Activated CD8-positive, alpha-beta T cell treated with anti-CD3 and anti-CD28 coated beads, Interleukin-2, amount 10 ng/mL, durations not matched to agents 7 days and 5 days (primary cell): ENCODE measurements around the gene ZFP57. TPM values are rescaled to one million over a fixed set of nuclear protein-coding genes. Genes with fewer than 3 reads are reported as not detected.

ENCODE experiments used
- ATAC-seq: fragments of 150-1000 bp; cut with Tn5 transposase; one replicate; pipeline ENCODE4 v1.10.0; 2021; ENCODE audit warnings: moderate library complexity
- CTCF ChIA-PET: fragments of 350-600 bp; sonication (Branson Sonifier 250); formaldehyde crosslinking; loops from one replicate; lab custom pipeline; 2021; ENCODE audit warnings: antibody characterized with exemption; lab: Charles Lee
- POLR2A ChIA-PET: fragments of 350-600 bp; sonication (Branson Sonifier 250); formaldehyde crosslinking; loops from one replicate; lab custom pipeline; 2021; ENCODE audit warnings: antibody characterized with exemption; lab: Charles Lee
- DNase-seq: peaks from one replicate; pipeline ENCODE4 v3.0.0-alpha.2; 2020
- H3K27ac Mint-ChIP-seq: one replicate; pipeline ENCODE4 v1.8.0; 2021; ENCODE audit warnings: mild to moderate bottlenecking, mixed read lengths
- H3K27me3 Mint-ChIP-seq: one replicate; pipeline ENCODE4 v1.8.0; 2021; ENCODE audit warnings: low read depth, mixed read lengths
- H3K36me3 Mint-ChIP-seq: one replicate; pipeline ENCODE4 v1.8.0; 2021; ENCODE audit warnings: low read depth, mixed read lengths
- H3K4me1 Mint-ChIP-seq: one replicate; pipeline ENCODE4 v1.8.0; 2021; ENCODE audit warnings: low read depth, mixed read lengths
- H3K4me3 Mint-ChIP-seq: one replicate; pipeline ENCODE4 v1.8.0; 2021; ENCODE audit warnings: mild to moderate bottlenecking, mixed read lengths
- H3K9me3 Mint-ChIP-seq: one replicate; pipeline ENCODE4 v1.8.0; 2022; ENCODE audit warnings: mixed read lengths; ENCODE audit not compliant: insufficient read depth
- total RNA-seq, 2 experiments: library from RNA; stranded (reverse); gene quantifications; one replicate each; pipeline ENCODE4 v1.2.3, GENCODE V29; 2021

Gene ZFP57
- total RNA-seq, 2 experiments from 2014 or later, result not detected

- H3K4me3 Mint-ChIP-seq, result peak overlapping the region; percentile 81
- ATAC-seq, result peak; percentile 66
- peak overlapping the region; percentile 77 for H3K27ac Mint-ChIP-seq
- ChIA-PET POLR2A (no interaction called here), CTCF (interaction anchor here (0.6 kb wide), 1 partner anchor 16 kb away, joined by 3 read pairs; no protein-coding TSS in a partner anchor)
- peaks cover 60% of the 10 kb centered on the region for H3K4me1 Mint-ChIP-seq
- H3K36me3 Mint-ChIP-seq, result peaks cover 52% of the 10 kb centered on the region
- DNase-seq, result peak; percentile 72
- H3K9me3 Mint-ChIP-seq, result no peaks in the 10 kb centered on the region
- no peaks in the 10 kb centered on the region for H3K27me3 Mint-ChIP-seq
Observed at GRCh38 chr6:29723666-29724588, 43.0 kb upstream of the ZFP57 start.

- H3K4me3 Mint-ChIP-seq, result peak within 1 kb of the TSS; percentile 81
- DNase-seq, result peak; percentile 81
- ChIA-PET POLR2A (no interaction called here), CTCF (interaction anchor here (0.6 to 1.8 kb wide), 2 partner anchors 15 to 17 kb away, joined by 3 to 9 read pairs; no protein-coding TSS in a partner anchor)
- no peaks in the 10 kb centered on the region for H3K9me3 Mint-ChIP-seq
- ATAC-seq, result peak; percentile 85
- no peaks in the 10 kb centered on the region for H3K27me3 Mint-ChIP-seq
- H3K36me3 Mint-ChIP-seq, result peaks cover 46% of the 10 kb centered on the region
- H3K27ac Mint-ChIP-seq, result peak within 1 kb of the TSS; percentile 84
- peaks cover 58% of the 10 kb centered on the region for H3K4me1 Mint-ChIP-seq
Observed at GRCh38 chr6:29723262-29723665, 42.3 kb upstream of the ZFP57 start, which contains the start of gene HLA-F. TSS of gene HLA-F (plus strand) at chr6:29723434. CDS start at chr6:29723464, 30 bp downstream.

GRCh38 chr6:29720863-29721262 lies 39.9 kb upstream of the ZFP57 start:
- CTCF ChIA-PET, result interaction anchor here (1.2 to 2.8 kb wide), 2 partner anchors 12 to 100 kb away, joined by 3 to 16 read pairs; no protein-coding TSS in a partner anchor
- H3K9me3 Mint-ChIP-seq, result no peaks in the 10 kb centered on the region
- DNase-seq (no peak), ATAC-seq (no peak)
- no peak overlapping the region for H3K4me3 Mint-ChIP-seq
- H3K27ac Mint-ChIP-seq, result no peak overlapping the region
- peaks cover 36% of the 10 kb centered on the region for H3K4me1 Mint-ChIP-seq
- peaks cover 22% of the 10 kb centered on the region for H3K36me3 Mint-ChIP-seq
- POLR2A ChIA-PET, result interaction anchor here (0.6 kb wide), 1 partner anchor 42 kb away, joined by 4 read pairs; no protein-coding TSS in a partner anchor
- no peaks in the 10 kb centered on the region for H3K27me3 Mint-ChIP-seq

- CTCF ChIA-PET, result interaction anchor here (1.2 to 4.8 kb wide), 4 partner anchors 28 to 124 kb away, joined by 4 to 27 read pairs (median 12); no protein-coding TSS in a partner anchor
- Mint-ChIP-seq H3K27ac (peak overlapping the region; percentile 73), H3K4me1 (peaks cover 78% of the 10 kb centered on the region), H3K9me3 (no peaks in the 10 kb centered on the region), H3K4me3 (no peak overlapping the region), H3K36me3 (peaks cover 2% of the 10 kb centered on the region), H3K27me3 (no peaks in the 10 kb centered on the region)
- POLR2A ChIA-PET, result interaction anchor here (0.6 to 0.7 kb wide), 2 partner anchors 12 to 50 kb away, joined by 3 read pairs; no protein-coding TSS in a partner anchor
- no peak for ATAC-seq
- no peak for DNase-seq
Observed at GRCh38 chr6:29710281-29710941, 29.5 kb upstream of the ZFP57 start.

- Mint-ChIP-seq H3K36me3 (peaks cover 2% of the 10 kb centered on the region), H3K4me1 (peaks cover 76% of the 10 kb centered on the region), H3K4me3 (peak overlapping the region; percentile 75), H3K27ac (peak overlapping the region; percentile 90), H3K9me3 (no peaks in the 10 kb centered on the region), H3K27me3 (no peaks in the 10 kb centered on the region)
- no peak for DNase-seq
- ChIA-PET CTCF (interaction anchor here (0.7 to 4.8 kb wide), 17 partner anchors 10 to 254 kb away, joined by 3 to 27 read pairs (median 7); no protein-coding TSS in a partner anchor), POLR2A (interaction anchor here (0.8 to 1.8 kb wide), 3 partner anchors 19 to 59 kb away, joined by 3 to 5 read pairs (median 4); no protein-coding TSS in a partner anchor)
- ATAC-seq, result peak; percentile 25
Observed at GRCh38 chr6:29709188-29709587, 28.2 kb upstream of the ZFP57 start.

- peak; percentile 91 for ATAC-seq
- POLR2A ChIA-PET, result interaction anchor here (1.0 to 1.8 kb wide), 3 partner anchors 19 to 58 kb away, joined by 3 to 5 read pairs (median 4); no protein-coding TSS in a partner anchor
- H3K27me3 Mint-ChIP-seq, result peaks cover 6% of the 10 kb centered on the region
- H3K4me1 Mint-ChIP-seq, result peaks cover 76% of the 10 kb centered on the region
- H3K27ac Mint-ChIP-seq, result peak overlapping the region; percentile 90
- no peaks in the 10 kb centered on the region for H3K9me3 Mint-ChIP-seq
- H3K4me3 Mint-ChIP-seq, result peak overlapping the region; percentile 75
- DNase-seq, result peak; percentile 94
- H3K36me3 Mint-ChIP-seq, result peaks cover 2% of the 10 kb centered on the region
- CTCF ChIA-PET, result interaction anchor here (0.7 to 4.8 kb wide), 19 partner anchors 10 to 254 kb away, joined by 3 to 27 read pairs (median 5); no protein-coding TSS in a partner anchor
Observed at GRCh38 chr6:29708432-29709179, 27.7 kb upstream of the ZFP57 start.

GRCh38 chr6:29705389-29706231 lies 24.7 kb upstream of the ZFP57 start:
- POLR2A ChIA-PET, result no interaction called here
- Mint-ChIP-seq H3K9me3 (no peaks in the 10 kb centered on the region), H3K4me3 (no peak overlapping the region), H3K36me3 (no peaks in the 10 kb centered on the region), H3K27ac (no peak overlapping the region), H3K4me1 (peaks cover 51% of the 10 kb centered on the region), H3K27me3 (peaks cover 13% of the 10 kb centered on the region)
- CTCF ChIA-PET, result interaction anchor here (0.7 to 2.3 kb wide), 21 partner anchors 9 to 129 kb away, joined by 3 to 17 read pairs (median 5); partner anchors contain the start of gene HLA-F
- DNase-seq, result peak; percentile 39
- ATAC-seq, result no peak

- ChIA-PET CTCF (interaction anchor here (0.6 to 3.1 kb wide), 28 partner anchors 9 to 359 kb away, joined by 3 to 26 read pairs (median 4); partner anchors contain the start of gene POLR1H), POLR2A (no interaction called here)
- peak; percentile 75 for DNase-seq
- peak; percentile 90 for ATAC-seq
- Mint-ChIP-seq H3K9me3 (no peaks in the 10 kb centered on the region), H3K36me3 (no peaks in the 10 kb centered on the region), H3K27me3 (peaks cover 23% of the 10 kb centered on the region), H3K4me1 (peaks cover 22% of the 10 kb centered on the region), H3K4me3 (no peak overlapping the region), H3K27ac (no peak overlapping the region)
Observed at GRCh38 chr6:29702519-29703103, 21.7 kb upstream of the ZFP57 start.

- Mint-ChIP-seq H3K27ac (no peak overlapping the region), H3K9me3 (peaks cover 5% of the 10 kb centered on the region), H3K27me3 (peaks cover 18% of the 10 kb centered on the region), H3K36me3 (peaks cover 3% of the 10 kb centered on the region), H3K4me3 (no peak overlapping the region), H3K4me1 (no peaks in the 10 kb centered on the region)
- ATAC-seq, result no peak
- ChIA-PET CTCF (interaction anchor here (0.7 to 1.7 kb wide), 17 partner anchors 8 to 138 kb away, joined by 3 to 20 read pairs (median 4); no protein-coding TSS in a partner anchor), POLR2A (interaction anchor here (0.7 kb wide), 1 partner anchor 90 kb away, joined by 3 read pairs; no protein-coding TSS in a partner anchor)
- no peak for DNase-seq
Observed at GRCh38 chr6:29696147-29697125, 15.5 kb upstream of the ZFP57 start.
